ENCODE data around the gene STK33.

STK33 gene

DNA sequence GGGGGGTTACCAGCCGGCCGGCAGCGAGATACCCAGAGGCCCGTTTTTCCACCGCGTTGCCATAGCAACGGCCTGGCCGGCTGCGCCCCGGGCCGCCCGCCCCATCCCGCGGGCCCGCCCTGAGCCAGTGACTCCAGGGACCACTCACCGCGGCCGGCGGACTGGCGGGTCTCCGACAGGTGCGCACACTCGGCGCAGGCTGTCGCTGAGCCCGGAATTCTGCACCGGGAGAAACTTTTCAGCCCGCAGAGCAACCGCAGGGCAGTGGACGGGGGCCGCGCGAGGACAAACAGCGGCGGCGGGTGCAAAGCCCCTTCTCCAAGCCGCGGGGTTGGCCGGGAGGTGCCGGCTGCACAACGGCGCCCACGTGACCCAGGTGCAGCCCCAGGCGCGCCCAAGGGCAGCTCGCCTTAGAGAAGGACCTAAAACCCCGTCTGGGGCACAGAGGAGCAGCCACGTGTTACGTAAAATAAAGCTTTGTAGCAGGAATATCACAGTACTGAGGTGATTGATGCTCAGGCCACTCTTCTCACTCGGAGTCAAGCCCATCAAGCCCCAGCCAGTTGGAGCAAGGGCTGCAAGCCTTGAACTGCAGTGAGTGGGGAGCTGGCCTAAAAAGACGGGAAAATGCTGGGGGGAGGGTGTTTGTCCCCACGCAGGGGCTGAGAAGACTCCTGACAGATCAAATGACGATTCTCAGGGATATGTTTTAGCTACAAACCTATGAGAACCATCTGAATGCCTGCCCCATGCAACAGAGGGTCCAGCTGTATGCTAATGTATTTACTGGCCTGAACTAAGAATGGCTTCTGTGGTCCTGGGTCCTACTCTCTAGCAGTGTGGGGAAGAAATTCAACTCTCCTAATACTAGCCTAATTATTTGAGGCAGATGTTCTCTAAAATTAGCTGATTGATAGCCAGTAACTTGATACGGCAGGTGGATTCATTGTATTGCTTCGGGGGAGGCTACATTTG, at the start of gene STK33:
Gene STK33 (minus strand): TSS at position 294 of the 975 bp plus-strand sequence. CDS start 119,323 bp downstream, outside the sequence.
- peak; percentile 80 for DNase-seq

DNA sequence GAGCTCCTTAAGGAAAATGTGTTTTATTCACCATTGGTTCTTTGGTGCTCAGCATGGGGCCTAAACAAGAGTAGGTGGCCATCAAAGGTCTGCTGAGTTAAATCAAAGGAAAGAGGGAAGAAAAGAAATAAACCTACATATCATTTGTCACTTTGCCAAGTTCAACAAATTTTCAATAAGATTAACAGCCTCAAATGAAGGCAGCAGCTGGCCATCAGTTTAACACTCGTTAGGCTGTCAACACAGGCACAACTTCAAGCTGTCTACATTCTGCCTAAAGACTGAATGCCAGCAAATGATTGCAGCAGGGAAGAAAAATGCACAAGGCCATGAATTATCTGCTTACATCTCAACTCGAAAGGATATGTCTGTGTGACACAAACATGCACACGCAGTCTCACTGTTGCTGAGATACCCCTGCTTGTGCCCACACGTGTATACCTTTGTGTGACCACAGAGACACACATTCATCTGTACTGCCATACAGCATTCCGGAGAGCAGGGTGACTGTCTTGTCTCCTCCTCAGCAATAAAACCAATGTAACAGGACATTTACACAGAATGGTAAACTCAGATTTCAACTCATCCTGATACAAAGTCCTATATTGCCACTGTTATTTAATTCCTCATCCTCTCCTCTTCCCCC, 48.3 kb upstream of the STK33 start:
- DNase-seq: peak; percentile 51

DNA sequence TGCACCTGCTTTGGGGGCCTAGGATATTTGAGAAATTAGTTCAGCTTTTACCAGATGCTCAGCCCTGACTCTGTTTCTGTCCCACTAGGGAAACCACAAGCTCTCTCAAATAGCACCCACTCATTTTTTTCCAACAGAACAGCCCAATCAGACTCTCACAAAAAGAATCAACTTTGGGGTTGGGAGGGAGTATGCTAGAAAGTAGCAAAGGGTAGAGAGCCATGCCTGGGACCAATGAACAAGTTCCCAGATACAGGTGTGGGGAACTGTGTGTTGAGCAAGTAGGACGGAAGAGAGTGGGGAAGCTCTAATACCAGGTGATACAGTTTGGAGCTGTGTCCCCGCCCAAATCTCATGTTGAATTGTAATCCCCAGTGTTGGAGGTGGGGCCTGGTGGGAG, 47.3 kb upstream of the STK33 start:
- no peak for DNase-seq

DNA sequence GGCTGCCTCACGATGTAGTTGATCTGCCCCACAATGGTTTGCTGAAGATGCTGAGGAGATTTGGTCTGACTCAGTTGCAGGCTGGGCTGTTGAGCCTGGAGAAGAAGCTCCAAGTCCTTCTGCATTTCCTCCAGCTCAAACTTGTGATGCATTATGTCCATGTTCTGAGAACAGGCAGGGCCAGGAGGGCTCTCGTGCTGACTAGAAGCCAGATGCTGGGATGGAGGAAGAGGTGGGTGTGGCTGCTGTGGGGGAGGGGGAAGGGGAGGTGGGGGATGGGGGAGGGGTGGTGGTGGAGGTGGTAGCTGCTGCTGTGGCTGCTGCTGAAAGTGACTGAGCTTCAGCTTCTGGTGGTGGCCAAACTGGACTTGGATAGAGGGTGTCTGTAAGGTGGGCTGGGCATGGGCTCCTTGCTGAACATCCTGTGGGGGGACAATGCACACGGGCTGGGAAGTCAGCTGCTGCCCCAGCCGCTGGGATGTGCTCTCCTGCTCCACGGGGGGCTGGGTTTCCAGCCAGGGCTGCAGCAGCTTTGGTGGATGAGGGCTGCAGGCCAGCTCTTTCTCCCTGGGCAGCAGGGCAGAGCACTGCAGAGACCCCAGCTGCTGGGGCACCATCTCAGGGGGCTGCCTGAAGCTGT, 46.4 kb upstream of the STK33 start:
- DNase-seq: no peak

DNA sequence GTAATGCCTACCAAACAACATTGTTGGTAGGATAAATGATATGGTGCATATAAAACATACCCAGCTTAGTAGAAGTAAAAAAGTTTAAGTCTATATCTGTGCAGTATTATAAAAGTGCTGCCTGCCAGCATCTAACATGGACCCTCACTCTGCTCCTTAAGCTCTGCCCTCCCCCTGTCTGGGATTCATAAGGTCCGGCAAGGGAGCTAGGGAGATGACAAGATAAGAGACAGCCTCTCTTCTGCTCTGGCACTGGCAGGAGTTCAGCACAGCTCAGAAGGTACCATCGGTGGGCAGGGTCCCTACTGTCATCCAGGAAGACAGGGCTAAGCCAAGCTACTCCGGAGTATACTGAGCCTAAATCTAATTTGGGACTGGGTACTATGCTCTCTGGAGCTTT, 45.6 kb upstream of the STK33 start:
- no peak for DNase-seq

DNA sequence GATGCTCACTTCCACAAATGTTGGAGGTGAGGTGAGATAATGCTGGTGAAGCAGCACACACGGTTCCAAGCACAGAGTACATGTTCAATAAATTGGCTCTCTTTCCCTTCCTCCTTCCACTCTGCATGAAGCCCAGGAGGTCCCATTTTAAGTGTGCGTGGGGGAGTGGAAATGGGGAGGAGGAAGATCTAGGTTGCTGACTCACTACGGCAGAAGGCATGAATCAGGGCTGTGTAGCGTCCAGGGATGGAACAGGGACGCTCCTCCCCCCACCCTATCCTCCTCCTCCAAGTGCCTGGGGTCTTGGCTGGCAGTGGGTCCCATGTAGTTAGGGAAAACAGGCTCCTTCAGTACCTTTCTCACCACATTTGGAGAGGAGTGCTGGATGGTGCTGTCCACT, 44.3 kb upstream of the STK33 start:
- DNase-seq: no peak

DNA sequence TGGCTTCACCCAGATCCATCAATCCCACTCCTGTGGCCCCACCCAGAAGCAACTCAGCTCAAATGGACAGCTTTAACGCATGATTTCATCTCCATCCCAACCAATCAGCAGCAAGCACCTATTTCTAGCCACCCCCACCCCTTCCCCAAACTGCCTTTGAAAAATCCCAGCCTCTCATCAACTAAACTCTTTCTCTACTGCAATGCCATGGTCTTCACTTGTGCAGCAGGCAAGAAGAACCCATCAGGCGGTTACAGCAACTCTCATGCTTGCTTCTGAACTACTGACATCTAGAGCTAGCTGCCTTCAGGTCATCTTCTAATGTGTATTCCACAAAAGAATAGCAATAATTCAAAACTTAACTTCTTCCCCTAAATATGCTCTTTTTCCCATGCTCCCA, 42.1 kb upstream of the STK33 start:
- no peak for DNase-seq

DNA sequence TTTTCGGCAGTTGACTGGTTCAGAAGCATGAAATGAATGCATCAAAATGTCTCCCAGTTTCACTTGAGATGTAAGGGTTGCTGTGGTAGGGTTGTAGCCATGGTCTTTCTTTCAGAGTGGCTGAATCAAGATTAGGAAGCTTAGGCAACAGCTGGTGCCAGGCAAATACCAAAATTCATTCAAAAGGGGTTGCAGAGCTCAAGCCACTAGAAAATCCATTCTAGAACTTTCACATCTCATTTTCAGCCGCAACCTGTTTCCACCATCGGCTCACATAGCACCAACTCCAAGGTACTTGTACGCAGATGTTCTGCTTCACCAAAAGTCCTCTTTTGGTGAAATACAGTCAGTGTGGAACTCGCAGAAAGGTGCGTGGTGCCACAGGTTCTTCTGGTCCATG, 40.5 kb upstream of the STK33 start:
- DNase-seq: no peak

DNA sequence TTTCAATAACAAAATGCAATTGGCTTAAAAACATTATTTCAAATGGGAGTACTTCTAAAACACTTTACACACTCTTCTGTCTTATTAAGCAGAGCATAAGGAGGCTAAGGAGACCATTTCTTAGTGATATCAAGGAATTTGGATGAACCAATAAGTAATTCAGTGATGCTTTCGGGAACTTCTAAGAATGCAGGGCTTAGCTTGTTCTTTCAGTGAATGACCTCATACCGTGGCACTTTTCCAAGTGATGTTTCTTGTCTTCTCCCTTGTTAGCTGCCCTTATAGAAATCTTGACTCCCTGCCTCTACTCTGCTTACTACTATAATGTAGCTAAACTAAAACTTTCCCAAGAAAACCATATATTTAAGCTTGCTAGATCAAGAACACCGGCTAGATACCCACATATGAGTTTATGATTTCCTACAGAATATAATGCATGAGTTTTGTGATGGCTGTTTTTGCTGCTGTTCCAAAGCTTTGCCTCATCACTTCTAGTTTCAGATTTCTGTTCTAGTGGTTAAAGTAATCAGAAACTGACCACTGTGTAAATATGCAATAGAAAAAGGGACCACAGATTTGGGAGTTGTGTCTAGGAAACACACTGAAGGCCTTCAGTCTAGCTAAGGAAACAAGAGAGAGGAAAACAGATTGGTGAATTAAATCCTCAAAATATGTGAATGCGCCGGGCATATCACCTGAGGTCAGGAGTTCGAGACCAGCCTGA, 37.5 kb upstream of the STK33 start:
- no peak for DNase-seq

DNA sequence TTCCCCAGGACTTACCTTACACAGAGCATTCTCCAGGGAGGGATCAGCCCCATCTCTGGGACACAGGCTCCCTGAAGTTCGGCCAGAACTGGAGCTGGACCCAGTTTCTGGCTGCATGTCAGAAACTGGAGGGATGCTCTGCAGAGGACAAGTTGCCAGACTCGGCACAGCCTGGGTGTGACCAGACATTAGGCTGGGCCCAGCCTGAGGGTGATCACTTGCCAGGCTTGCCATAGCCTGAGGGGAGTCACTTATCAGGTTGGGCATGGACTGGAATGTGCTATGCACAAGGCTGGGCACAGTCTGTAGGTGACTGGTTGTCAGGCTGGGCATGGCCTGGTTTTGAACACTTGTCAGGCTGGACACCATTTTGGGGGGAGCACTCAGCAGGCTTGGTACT, 30.7 kb upstream of the STK33 start:
- no peak for DNase-seq

DNA sequence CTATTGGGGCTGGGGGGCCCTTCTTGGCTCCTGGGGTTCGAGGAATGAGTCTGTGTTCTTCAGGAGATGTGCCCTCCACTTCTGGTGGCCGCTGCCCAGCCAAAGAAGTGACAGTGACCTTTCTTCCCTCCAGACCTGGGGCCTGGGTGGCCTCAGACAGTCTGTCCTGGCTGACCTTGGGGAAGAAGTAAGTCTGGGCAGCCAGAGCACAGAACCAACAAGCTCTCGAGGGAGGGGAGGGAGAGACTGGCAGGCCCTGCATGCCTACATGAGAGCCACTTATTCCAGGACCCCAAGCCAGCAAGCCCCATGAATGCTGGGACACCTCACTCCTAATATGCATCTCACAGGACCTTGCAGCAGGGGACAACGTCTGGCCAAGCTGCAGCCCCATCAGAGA, 27.1 kb upstream of the STK33 start:
- DNase-seq: no peak

DNA sequence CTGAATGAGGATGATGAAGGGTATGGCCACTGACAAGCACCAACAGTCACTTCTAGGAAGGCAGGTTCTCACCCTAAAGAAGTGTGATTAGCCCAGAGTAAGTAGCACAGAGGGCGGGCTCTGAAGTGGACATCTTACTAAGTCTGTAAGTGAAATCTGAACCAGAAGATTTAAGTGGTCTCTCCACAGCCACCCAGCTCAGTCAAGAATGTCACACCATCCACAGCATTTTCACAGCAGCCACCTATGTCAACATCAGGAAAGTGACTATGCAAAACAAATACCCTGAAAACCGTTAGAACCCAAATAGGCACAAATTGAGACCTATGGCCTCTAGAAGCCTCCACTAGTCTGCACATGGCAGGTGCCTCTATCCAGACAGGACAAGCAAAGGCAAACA, 23.0 kb upstream of the STK33 start:
- DNase-seq: no peak

DNA sequence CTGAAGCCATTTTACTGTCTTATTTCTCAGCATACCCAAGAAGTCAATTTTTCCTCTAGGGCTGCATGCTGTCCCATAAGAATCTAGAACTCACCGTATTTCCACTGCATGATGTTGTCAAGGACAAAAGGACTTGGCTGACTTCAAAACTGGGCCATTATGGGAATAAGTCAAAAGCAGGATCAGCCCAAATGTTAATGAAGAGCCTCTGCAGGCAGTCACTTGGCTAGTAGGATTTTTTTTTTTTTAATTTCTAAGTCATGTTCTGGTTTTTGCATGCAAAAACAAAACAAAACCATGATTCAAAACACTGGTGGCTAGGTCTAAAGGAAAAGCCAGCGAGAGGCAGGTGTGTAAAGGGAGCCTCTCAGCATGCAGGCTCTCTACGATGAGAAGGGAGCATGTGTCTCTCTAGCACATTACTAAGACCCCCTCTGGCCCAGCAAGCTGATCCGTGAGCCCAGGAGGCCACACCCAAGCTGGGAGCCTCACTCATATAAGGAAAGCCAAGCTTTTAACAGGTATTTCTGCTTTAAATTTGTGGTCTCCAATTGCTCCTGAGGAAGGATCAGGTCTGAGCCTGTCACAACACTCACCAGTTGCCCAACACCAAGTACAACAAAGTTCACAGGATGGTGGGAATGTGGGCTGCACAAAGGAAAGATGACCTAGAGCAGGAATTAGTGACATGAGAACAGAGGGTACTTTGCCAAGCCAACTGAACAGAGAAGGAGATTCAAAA, 21.4 kb upstream of the STK33 start:
- no peak for DNase-seq

DNA sequence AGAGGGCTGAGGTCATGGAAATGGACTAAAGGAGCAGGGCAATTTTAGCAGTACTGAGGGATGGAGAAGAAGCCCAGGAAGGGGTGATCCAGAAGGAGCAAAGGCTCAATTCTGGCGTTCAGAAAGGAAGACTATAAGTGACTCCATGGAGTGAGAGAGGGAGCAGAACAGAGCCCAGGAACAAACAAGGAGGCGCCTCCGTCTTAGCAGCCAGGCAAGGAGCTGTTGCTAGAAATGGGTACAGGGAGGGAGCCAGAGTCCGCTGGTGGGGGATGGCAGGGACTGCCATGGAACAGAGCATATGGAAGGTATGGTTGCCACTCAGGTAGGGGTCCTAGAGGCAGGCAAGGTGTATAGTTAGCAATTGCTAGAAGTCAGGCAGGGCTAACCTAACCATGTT, 20.5 kb upstream of the STK33 start:
- no peak for DNase-seq

DNA sequence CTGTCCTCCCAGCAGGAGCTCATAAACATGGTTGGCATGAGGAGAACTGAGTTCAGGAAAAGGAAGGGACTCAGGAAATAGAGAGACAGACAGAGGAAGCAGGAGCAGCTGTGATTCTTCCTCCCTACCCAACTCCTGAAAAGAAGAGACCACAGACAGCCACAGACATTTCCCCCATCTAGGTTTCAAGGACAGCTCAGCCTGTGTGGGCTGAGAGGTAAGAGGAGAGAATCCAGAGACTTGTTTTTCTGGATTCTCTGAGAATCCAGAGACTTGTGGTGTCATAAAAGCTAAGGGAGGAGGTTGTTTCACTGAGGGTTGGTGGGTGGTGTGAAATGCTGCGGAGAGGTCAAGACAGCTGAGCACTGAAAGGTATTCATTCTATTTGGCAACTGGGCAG, 19.0 kb upstream of the STK33 start:
- DNase-seq: no peak

DNA sequence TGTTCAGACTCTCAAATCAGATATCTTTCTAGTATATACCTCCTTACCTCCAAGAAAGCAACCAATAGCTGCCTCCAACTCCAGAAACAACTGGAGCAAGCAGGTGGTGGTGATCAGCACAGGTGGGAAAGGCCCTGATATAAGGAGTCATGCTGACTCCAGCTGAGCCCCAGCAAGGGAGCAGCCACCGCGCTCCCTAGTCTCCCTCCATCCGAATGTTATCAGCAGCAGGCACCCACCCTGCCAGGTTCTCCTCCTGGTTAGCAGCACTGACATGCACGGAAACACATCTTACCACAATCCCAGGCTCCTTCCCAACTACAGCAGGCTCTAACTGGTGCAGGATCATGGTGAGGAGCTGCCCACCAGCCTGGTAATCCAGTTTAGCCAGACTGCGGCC, 18.5 kb upstream of the STK33 start:
- no peak for DNase-seq

DNA sequence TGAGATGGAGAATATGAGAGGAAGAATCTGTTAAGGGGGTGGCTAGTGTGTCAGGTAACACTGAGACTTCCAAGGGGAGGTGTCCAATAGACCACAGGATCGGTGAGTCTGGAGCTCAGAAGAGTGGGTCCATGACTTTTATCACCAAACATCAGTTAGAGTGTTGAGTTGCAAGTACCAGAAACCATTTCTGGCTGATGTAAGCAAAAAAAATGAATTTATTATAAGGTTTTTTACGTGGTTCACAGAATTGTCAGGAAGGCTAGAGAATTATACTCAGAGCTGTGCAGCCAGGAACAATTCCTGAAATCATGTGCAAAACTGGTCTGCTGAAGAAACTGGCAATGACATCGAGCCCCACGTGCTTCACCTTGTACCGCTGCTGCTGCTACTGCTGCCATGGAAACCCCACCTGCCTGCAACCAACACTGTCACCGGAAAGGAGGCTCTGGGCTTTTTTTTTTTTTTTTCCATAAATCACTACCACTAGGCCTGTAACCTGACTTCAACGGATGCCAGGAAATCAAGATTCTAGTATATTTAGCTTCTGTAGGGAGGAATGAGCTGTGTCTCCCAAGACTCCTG, 16.6 kb upstream of the STK33 start:
- peak; percentile 65 for DNase-seq

DNA sequence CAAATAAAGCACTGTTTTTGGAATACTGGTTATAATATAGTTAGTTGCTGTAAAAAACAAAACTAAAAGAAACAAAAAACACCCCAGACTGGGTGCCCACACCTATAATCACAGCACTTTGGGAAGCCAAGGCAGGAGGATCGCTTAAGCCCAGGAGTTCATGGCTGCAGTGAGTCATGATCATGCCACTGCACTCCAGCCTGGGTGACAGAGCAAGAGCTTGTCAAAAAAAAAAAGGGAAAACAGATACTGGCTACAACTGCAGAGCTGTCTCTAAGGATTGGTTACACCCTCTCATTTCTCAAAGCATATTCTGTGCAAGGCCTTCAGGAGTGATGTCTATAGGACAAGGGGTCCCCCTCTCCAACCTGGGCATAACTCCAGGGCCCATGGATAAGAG, 14.6 kb upstream of the STK33 start:
- no peak for DNase-seq

DNA sequence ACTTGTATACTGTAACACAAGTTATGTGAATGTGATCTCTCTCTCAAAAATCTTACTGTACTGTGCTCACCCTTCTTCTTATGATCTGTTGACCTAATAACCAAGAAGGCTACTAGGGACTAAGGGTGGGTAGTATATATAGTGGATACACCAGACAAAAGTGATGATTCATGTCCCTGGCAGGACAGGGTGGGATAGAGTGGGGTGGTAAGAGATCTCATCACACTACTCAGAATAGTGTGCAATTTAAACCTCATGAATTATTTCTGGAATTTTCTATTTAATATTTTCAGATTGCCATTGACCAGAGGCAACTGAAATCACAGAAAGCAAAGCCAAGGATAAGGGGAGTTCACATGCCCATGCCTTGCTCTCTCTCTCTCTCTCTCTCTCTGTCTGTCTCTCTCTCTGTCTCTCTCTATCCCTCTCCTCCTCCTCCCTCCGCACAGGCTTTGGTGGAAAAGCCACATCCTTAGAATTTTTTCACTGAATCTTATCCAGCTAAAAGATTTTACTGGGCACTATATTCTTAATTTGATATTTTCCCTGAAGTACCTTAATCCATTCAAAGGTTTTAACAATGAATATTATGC, 12.0 kb upstream of the STK33 start:
- no peak for DNase-seq

DNA sequence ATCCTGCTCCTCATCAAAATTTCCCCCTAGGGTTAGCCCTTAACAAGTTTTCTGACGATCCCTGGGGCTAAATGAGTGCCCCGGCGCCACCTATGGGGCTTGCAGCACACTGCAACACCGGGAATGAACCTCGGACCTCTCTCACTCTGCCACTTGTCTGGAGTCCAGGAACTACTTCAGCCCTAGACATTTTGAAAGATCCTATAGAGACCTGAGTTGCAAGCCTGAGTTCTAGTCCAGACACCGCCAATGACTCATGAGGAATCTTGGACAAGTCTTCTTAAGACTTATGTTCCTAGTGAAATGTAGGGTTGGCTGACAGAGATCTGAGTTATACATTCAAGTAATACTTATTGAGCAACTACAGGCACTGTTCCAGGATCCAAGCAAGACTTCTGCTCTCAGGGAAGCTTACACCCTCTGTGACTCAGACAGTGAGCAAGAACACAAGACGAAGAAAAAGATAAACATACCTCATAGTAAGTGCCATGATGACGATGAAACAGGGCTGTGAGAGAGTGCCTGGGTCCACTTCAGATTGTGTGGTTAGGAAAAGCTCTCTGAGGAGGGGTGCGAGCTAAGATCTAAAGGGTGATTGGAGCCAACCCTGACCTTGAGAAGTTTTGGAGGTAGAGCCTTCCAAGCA, 10.2 kb upstream of the STK33 start:
- no peak for DNase-seq

DNA sequence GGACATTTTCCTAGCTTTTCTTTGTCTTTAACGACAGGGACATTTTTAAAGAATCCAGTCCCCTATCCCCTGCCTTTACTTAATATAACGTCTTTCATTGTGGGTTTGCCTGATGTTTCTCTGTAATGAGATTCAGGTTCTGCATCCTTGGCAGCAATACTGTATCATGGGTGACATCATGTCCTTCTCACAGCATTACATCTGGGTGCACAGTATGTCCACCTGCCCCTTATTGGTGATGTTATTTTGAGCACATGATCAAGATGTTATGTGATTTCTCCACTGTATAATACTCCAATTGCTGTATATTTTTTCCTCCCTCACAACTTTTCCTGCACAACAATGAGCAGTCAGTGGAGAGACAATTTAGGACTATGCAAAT, 9.7 kb upstream of the STK33 start:
- DNase-seq: no peak
